KMS-11 (cell line): ENCODE measurements around the gene IVD.

Experiments
- H2AFZ ChIP-seq: fragments of 200-600 bp; sonication (generic); 2 replicates; pipeline ENCODE4 v1.6.1; 2016; ENCODE audit warnings: antibody characterized with exemption, mixed run types, low read depth
- H3K27ac ChIP-seq: fragments of 200-600 bp; sonication (generic); 2 replicates; pipeline ENCODE4 v1.6.1; 2016; ENCODE audit warnings: mild to moderate bottlenecking, mixed run types
- H3K27me3 ChIP-seq: fragments of 200-600 bp; sonication (generic); 2 replicates; pipeline ENCODE4 v1.6.1; 2017; ENCODE audit warnings: mild to moderate bottlenecking, low read depth, mixed run types, moderate library complexity; ENCODE audit not compliant: insufficient read depth
- H3K36me3 ChIP-seq: fragments of 200-600 bp; sonication (generic); 2 replicates; pipeline ENCODE4 v1.6.1; 2017; ENCODE audit warnings: mild to moderate bottlenecking, mixed run types; ENCODE audit not compliant: insufficient read depth
- H3K4me1 ChIP-seq: fragments of 200-600 bp; sonication (generic); 2 replicates; pipeline ENCODE4 v1.6.1; 2016; ENCODE audit warnings: mild to moderate bottlenecking, low read depth, mixed run types; ENCODE audit not compliant: poor library complexity, severe bottlenecking
- H3K4me2 ChIP-seq: fragments of 200-600 bp; sonication (generic); 2 replicates; pipeline ENCODE4 v1.7.0; 2016; ENCODE audit warnings: mild to moderate bottlenecking, mixed run types
- H3K4me3 ChIP-seq: fragments of 200-600 bp; sonication (generic); IDR thresholded peaks from 2 replicates; pipeline ENCODE4 v1.6.1; 2017; ENCODE audit warnings: low read depth, low read length, mixed read lengths; ENCODE audit not compliant: insufficient read depth
- H3K79me2 ChIP-seq: fragments of 200-600 bp; sonication (generic); 2 replicates; pipeline ENCODE4 v1.6.1; 2016; ENCODE audit warnings: low read depth, mixed run types; ENCODE audit not compliant: insufficient read depth
- H3K9ac ChIP-seq: fragments of 200-600 bp; sonication (generic); 2 replicates; pipeline ENCODE4 v1.6.1; 2016; ENCODE audit warnings: mild to moderate bottlenecking, mixed run types
- H4K20me1 ChIP-seq: fragments of 200-600 bp; sonication (generic); 2 replicates; pipeline ENCODE4 v1.6.1; 2016; ENCODE audit warnings: mild to moderate bottlenecking, mixed run types; ENCODE audit not compliant: insufficient read depth
- CTCF ChIP-seq: fragments of 200-600 bp; sonication (generic); conservative IDR thresholded peaks from 2 replicates; pipeline ENCODE4 v1.6.1; 2017; ENCODE audit warnings: low read depth, mild to moderate bottlenecking, antibody characterized with exemption, low read length, moderate library complexity, mixed read lengths

IVD gene

DNA sequence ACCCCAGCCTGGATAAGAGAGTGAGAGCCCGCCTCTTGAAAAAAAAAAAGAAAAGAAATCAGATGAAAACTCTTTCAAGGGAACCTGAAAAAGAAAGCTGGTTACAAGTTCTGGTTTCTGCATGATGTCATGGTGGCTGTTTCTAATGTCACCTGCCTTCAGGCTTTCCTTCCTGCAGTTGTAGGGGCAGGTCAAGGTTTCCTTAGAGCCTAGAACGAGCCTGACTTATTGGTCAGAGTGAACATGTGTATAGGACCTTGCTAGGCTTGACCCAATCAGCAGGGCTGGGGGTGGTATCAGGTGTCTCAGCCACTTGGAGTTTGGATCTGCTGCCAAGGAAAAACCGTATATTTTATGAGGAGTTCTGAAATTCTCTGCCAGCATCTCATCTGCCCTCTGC is 3.8 kb downstream of the IVD start:
- TF ChIP-seq CTCF: no peak
- Histone ChIP-seq H3K9ac (no peak overlapping the region), H4K20me1 (no peaks in the 10 kb centered on the region), H3K79me2 (no peaks in the 10 kb centered on the region), H3K4me1 (peaks cover 34% of the 10 kb centered on the region), H3K27ac (no peak overlapping the region; the same call in 1 of the 2 replicates), H2AFZ (no peak overlapping the region), H3K4me2 (peak overlapping the region; percentile 22; the same call in 1 of the 2 replicates), H3K4me3 (no peak overlapping the region), H3K36me3 (no peaks in the 10 kb centered on the region), H3K27me3 (no peaks in the 10 kb centered on the region)

DNA sequence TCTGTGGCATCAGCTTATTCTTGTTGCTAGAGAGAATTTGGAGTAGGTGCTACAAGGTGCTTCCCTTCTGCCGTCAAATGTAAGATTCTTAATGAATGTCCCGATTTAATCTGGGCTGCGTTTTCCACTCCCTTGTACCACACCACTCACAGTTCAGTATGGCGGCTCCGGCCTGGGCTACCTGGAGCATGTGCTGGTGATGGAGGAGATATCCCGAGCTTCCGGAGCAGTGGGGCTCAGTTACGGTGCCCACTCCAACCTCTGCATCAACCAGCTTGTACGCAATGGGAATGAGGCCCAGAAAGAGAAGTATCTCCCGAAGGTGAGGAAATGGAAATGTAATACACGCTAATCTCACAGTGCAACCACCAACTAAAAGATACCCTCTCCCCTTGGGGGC is 4.9 kb downstream of the IVD start:
- no peak overlapping the region for H3K9ac ChIP-seq
- H4K20me1 ChIP-seq: no peaks in the 10 kb centered on the region
- no peak overlapping the region for H3K27ac ChIP-seq
- no peak overlapping the region for H2AFZ ChIP-seq
- H3K4me1 ChIP-seq: peaks cover 34% of the 10 kb centered on the region
- H3K79me2 ChIP-seq: no peaks in the 10 kb centered on the region
- no peak overlapping the region for H3K4me3 ChIP-seq
- H3K4me2 ChIP-seq: no peak overlapping the region
- no peaks in the 10 kb centered on the region for H3K27me3 ChIP-seq
- TF ChIP-seq CTCF: no peak
- no peaks in the 10 kb centered on the region for H3K36me3 ChIP-seq

- H3K79me2 ChIP-seq: no peaks in the 10 kb centered on the region
- no peaks in the 10 kb centered on the region for H3K36me3 ChIP-seq
- H3K27ac ChIP-seq: no peak overlapping the region
Observed at GRCh38 chr15:40412095-40412759, 6.6 kb downstream of the IVD start.

DNA sequence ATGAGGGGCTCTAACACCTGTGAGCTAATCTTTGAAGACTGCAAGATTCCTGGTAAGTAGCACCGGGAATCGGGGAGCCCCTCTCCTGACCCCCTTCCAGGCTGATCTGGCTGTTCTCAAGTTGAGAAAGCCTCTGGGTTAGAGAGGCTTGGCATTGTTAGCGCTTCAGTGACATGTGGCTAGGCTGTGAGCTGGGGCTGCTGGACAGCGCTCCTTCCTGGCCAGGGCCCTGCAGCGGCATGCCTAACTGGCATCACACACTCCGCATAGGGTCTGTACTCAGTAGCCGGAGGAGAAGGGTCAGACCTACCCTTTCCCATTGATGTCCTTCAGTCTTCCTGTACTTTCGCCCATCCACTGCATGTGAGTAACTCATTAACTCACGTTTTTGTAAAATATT is 7.4 kb downstream of the IVD start:
- H3K4me1 ChIP-seq: peaks cover 17% of the 10 kb centered on the region
- no peak overlapping the region for H3K9ac ChIP-seq
- H3K27ac ChIP-seq: no peak overlapping the region
- H3K79me2 ChIP-seq: no peaks in the 10 kb centered on the region
- H3K4me2 ChIP-seq: no peak overlapping the region
- H3K36me3 ChIP-seq: no peaks in the 10 kb centered on the region
- no peak overlapping the region for H2AFZ ChIP-seq
- H4K20me1 ChIP-seq: no peaks in the 10 kb centered on the region
- no peaks in the 10 kb centered on the region for H3K27me3 ChIP-seq
- H3K4me3 ChIP-seq: no peak overlapping the region
- no peak for TF ChIP-seq CTCF

More at GRCh38 chr15:40412095-40412759, 6.6 kb downstream of the IVD start:
- H3K4me3 ChIP-seq: no peak overlapping the region
- TF ChIP-seq CTCF: no peak
- no peaks in the 10 kb centered on the region for H3K27me3 ChIP-seq
- peaks cover 25% of the 10 kb centered on the region for H3K4me1 ChIP-seq
- no peak overlapping the region for H3K9ac ChIP-seq
- no peak overlapping the region for H2AFZ ChIP-seq
- H3K4me2 ChIP-seq: no peak overlapping the region
- H4K20me1 ChIP-seq: no peaks in the 10 kb centered on the region
